Measurements from ENCODE around the gene IGFBP6. TPM values are rescaled to one million over a fixed set of nuclear protein-coding genes. Genes with fewer than 3 reads are reported as not detected.

The IGFBP6 gene
- total and polyA plus RNA-seq, 9 of the 15 experiments (the other 6 are each of a cell fraction or from before 2014, with no cell fraction given): 0.15 to 1.4 (median 0.54) TPM

- FAIRE-seq: no peak
- WGBS (ENCODE audit: insufficient coverage, low coverage, missing lambda C conversion rate): 80% methylated on average over 7 of the region's 8 CpGs
- H3K4me1 ChIP-seq (replicated peaks in 1 of 2; ENCODE audit: control insufficient read depth in 2 of 2, insufficient read depth in 2 of 2, low read length in 2 of 2): peaks cover 18 to 23% of the 10 kb centered on the region in 2 experiments
- no peaks in the 10 kb centered on the region for H3K9me3 ChIP-seq (replicated peaks; ENCODE audit: control insufficient read depth, insufficient read depth, low read depth, low read length)
- H3K79me2 ChIP-seq (ENCODE audit: control insufficient read depth, insufficient read depth, low read length): no peaks in the 10 kb centered on the region
- H3K4me3 ChIP-seq: no peak overlapping the region
- no peak overlapping the region; the same call in 2 of the 3 replicates for H3K27ac ChIP-seq (ENCODE audit: extremely low read depth, low read depth, low read length)
- intact Hi-C loops (cut with micrococcal nuclease): no loop called here
- no peaks in the 10 kb centered on the region; a peak in 1 of 5 replicates for H3K27me3 ChIP-seq (ENCODE audit: control insufficient read depth in 2 of 2, insufficient read depth in 2 of 2, low read length in 2 of 2)
- H3K9me1 ChIP-seq (ENCODE audit: control insufficient read depth, insufficient read depth, low read length): no peaks in the 10 kb centered on the region
- H3K36me3 ChIP-seq (ENCODE audit: control insufficient read depth, insufficient read depth, low read length): no peaks in the 10 kb centered on the region
- ATAC-seq: no peak
- POLR2A ChIA-PET: interaction anchor here (1.0 kb wide), 1 partner anchor 84 kb away, joined by 3 read pairs; no protein-coding TSS in a partner anchor
- CTCF ChIA-PET (ENCODE audit: low intra/inter-chr PET ratio): no interaction called here
- H3K9ac ChIP-seq (ENCODE audit: insufficient read depth in 1 of 2, low read depth in 2 of 2, low read length in 2 of 2): no peak overlapping the region
- in situ Hi-C loops (cut with MboI): no loop called here
- no peak overlapping the region for H2AFZ ChIP-seq (ENCODE audit: low read depth, low read length)
- H4K20me1 ChIP-seq (replicated peaks; ENCODE audit: control insufficient read depth, insufficient read depth, low read length): no peaks in the 10 kb centered on the region
- BruUV-seq (replicated peaks): no TSS peak
- DNase-seq (ENCODE audit: extremely low read depth in 1 of 4, low spot score in 3 of 4): peak in 1 of 4 experiments; percentile 2
- no peak overlapping the region for H3K4me2 ChIP-seq (ENCODE audit: insufficient read depth, low read length)
- TF ChIP-seq GATAD2A (IDR thresholded peaks at IDR 0.05) (no peak), RREB1 (CRISPR knock-in tag; IDR thresholded peaks at IDR 0.05) (no peak), DNMT1 (IDR thresholded peaks at IDR 0.05) (no peak), RNF2 (IDR thresholded peaks at IDR 0.05) (no peak), NBN (IDR thresholded peaks at IDR 0.05; ENCODE audit: low read depth) (no peak), USF1 (CRISPR knock-in tag; IDR thresholded peaks at IDR 0.05) (no peak), ZNF212 (CRISPR knock-in tag; IDR thresholded peaks at IDR 0.05) (no peak), NRF1 (conservative IDR thresholded peaks at IDR 0.05 in 1 of 2, IDR thresholded peaks at IDR 0.05 in 1 of 2) (no peak), HOMEZ (CRISPR knock-in tag; IDR thresholded peaks at IDR 0.05) (no peak), XRCC4 (IDR thresholded peaks at IDR 0.05; ENCODE audit: extremely low read depth, insufficient read depth, insufficient read length) (no peak), TFE3 (CRISPR knock-in tag; IDR thresholded peaks at IDR 0.05) (no peak), ZNF551 (CRISPR knock-in tag; IDR thresholded peaks at IDR 0.05) (no peak), ZNF232 (CRISPR knock-in tag; IDR thresholded peaks at IDR 0.05) (no peak), HDGF (IDR thresholded peaks at IDR 0.05) (no peak), KDM2B (CRISPR knock-in tag; IDR thresholded peaks at IDR 0.05) (no peak)
These were observed 7.8 kb downstream of the IGFBP6 start for GRCh38 chr12:53105256-53105655.
